ENCODE results near the gene SEC23B. TPM values are rescaled to one million over a fixed set of nuclear protein-coding genes. Genes with fewer than 3 reads are reported as not detected.

SEC23B gene
- total and polyA plus RNA-seq, 2 of the 13 experiments (the other 11 are each of a cell fraction or from before 2014, with no cell fraction given): 114 to 120 TPM

DNA sequence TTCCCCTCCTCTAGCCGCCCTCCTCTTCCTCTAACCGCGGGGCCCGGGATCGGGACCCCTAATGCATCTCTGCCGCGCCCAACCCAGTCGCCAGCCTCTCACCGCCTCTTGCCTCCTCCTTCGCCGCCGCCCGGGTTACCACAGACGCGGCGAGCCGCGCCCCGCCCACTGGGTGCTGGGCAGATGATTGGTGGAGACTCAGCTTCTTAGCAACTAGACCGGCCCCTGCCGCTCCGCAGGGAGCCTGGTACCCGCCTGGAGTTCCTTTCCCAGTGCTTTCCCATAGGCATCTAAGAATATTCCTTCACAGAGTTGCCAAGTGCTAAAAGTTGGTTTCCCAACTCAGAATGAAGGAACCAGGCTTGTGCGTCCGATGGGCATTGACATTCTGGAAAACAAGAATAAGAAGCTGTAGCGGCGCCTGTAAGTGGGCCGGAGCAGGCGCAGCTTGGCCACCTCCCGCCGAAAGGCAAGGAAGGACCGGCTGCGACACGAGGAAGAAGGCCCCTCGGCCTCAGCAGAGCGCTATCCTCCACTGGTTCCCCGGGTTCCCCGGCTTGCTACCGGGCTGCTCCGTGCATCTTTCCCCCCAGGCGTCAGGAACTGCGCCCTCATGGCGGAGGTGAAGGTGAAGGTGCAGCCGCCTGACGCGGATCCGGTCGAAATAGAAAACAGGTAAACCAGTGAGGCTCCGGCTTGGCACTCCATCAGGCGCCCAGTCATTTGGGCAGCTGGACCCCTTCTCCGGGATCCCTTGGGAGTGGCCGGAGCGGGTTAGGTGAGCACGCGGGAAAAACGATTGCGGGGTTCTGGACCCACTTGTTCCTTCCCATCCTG is 40.6 kb upstream of the SEC23B start, which contains the start of the genes DZANK1 and POLR3F (continued):
- TF ChIP-seq GATA4 (IDR thresholded peaks at IDR 0.05; ENCODE audit: borderline replicate concordance, low read depth): no peak
- TF ChIP-seq, protein P1, sequence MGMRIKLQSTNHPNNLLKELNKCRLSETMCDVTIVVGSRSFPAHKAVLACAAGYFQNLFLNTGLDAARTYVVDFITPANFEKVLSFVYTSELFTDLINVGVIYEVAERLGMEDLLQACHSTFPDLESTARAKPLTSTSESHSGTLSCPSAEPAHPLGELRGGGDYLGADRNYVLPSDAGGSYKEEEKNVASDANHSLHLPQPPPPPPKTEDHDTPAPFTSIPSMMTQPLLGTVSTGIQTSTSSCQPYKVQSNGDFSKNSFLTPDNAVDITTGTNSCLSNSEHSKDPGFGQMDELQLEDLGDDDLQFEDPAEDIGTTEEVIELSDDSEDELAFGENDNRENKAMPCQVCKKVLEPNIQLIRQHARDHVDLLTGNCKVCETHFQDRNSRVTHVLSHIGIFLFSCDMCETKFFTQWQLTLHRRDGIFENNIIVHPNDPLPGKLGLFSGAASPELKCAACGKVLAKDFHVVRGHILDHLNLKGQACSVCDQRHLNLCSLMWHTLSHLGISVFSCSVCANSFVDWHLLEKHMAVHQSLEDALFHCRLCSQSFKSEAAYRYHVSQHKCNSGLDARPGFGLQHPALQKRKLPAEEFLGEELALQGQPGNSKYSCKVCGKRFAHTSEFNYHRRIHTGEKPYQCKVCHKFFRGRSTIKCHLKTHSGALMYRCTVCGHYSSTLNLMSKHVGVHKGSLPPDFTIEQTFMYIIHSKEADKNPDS (CRISPR knock-in tag; IDR thresholded peaks at IDR 0.05): peak; percentile 81; the same call in 1 of the 2 replicates
- TF ChIP-seq SALL1 (CRISPR knock-in tag; IDR thresholded peaks at IDR 0.05): peak; percentile 71
- peak; percentile 72 for TF ChIP-seq ZFP90 (CRISPR knock-in tag; IDR thresholded peaks at IDR 0.05; ENCODE audit: borderline replicate concordance)
- peak; percentile 73 for TF ChIP-seq RBFOX2 (IDR thresholded peaks at IDR 0.05; ENCODE audit: low read depth, low read length)
- TF ChIP-seq, protein P2, sequence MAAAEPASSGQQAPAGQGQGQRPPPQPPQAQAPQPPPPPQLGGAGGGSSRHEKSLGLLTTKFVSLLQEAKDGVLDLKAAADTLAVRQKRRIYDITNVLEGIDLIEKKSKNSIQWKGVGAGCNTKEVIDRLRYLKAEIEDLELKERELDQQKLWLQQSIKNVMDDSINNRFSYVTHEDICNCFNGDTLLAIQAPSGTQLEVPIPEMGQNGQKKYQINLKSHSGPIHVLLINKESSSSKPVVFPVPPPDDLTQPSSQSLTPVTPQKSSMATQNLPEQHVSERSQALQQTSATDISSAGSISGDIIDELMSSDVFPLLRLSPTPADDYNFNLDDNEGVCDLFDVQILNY (CRISPR knock-in tag; conservative IDR thresholded peaks at IDR 0.05): peak; percentile 65; the same call in 1 of the 2 replicates
- peak; percentile 86; the same call in 1 of the 2 replicates for TF ChIP-seq ZNF790 (CRISPR knock-in tag; IDR thresholded peaks at IDR 0.05; ENCODE audit: borderline replicate concordance)
- no peak for TF ChIP-seq ZNF678 (CRISPR knock-in tag; IDR thresholded peaks at IDR 0.05)
- TF ChIP-seq, protein P3, sequence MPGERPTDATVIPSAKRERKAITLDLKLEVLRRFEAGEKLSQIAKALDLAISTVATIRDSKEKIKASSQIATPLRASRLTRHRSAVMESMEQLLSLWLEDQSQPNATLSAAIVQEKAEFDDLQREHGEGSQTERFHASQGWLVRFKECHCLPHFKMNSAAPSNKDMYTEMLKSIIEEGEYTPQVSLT (CRISPR knock-in tag; IDR thresholded peaks at IDR 0.05; ENCODE audit: borderline replicate concordance, low read depth): no peak
- TF ChIP-seq, protein P4, sequence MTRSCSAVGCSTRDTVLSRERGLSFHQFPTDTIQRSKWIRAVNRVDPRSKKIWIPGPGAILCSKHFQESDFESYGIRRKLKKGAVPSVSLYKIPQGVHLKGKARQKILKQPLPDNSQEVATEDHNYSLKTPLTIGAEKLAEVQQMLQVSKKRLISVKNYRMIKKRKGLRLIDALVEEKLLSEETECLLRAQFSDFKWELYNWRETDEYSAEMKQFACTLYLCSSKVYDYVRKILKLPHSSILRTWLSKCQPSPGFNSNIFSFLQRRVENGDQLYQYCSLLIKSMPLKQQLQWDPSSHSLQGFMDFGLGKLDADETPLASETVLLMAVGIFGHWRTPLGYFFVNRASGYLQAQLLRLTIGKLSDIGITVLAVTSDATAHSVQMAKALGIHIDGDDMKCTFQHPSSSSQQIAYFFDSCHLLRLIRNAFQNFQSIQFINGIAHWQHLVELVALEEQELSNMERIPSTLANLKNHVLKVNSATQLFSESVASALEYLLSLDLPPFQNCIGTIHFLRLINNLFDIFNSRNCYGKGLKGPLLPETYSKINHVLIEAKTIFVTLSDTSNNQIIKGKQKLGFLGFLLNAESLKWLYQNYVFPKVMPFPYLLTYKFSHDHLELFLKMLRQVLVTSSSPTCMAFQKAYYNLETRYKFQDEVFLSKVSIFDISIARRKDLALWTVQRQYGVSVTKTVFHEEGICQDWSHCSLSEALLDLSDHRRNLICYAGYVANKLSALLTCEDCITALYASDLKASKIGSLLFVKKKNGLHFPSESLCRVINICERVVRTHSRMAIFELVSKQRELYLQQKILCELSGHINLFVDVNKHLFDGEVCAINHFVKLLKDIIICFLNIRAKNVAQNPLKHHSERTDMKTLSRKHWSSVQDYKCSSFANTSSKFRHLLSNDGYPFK (CRISPR knock-in tag; IDR thresholded peaks at IDR 0.05; ENCODE audit: borderline replicate concordance): peak; percentile 97; the same call in 1 of the 2 replicates
- TF ChIP-seq, protein P5, sequence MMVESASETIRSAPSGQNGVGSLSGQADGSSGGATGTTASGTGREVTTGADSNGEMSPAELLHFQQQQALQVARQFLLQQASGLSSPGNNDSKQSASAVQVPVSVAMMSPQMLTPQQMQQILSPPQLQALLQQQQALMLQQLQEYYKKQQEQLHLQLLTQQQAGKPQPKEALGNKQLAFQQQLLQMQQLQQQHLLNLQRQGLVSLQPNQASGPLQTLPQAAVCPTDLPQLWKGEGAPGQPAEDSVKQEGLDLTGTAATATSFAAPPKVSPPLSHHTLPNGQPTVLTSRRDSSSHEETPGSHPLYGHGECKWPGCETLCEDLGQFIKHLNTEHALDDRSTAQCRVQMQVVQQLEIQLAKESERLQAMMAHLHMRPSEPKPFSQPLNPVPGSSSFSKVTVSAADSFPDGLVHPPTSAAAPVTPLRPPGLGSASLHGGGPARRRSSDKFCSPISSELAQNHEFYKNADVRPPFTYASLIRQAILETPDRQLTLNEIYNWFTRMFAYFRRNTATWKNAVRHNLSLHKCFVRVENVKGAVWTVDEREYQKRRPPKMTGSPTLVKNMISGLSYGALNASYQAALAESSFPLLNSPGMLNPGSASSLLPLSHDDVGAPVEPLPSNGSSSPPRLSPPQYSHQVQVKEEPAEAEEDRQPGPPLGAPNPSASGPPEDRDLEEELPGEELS (CRISPR knock-in tag; IDR thresholded peaks at IDR 0.05): peak; percentile 68
- no peak for TF ChIP-seq TEAD2 (CRISPR knock-in tag; IDR thresholded peaks at IDR 0.05)
- no peak for TF ChIP-seq SMAD9 (CRISPR knock-in tag; IDR thresholded peaks at IDR 0.05)
- TF ChIP-seq CAMTA2 (CRISPR knock-in tag; IDR thresholded peaks at IDR 0.05; ENCODE audit: borderline replicate concordance): no peak
- TF ChIP-seq, protein P6, sequence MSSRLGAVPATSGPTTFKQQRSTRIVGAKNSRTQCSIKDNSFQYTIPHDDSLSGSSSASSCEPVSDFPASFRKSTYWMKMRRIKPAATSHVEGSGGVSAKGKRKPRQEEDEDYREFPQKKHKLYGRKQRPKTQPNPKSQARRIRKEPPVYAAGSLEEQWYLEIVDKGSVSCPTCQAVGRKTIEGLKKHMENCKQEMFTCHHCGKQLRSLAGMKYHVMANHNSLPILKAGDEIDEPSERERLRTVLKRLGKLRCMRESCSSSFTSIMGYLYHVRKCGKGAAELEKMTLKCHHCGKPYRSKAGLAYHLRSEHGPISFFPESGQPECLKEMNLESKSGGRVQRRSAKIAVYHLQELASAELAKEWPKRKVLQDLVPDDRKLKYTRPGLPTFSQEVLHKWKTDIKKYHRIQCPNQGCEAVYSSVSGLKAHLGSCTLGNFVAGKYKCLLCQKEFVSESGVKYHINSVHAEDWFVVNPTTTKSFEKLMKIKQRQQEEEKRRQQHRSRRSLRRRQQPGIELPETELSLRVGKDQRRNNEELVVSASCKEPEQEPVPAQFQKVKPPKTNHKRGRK (CRISPR knock-in tag; IDR thresholded peaks at IDR 0.05): no peak
- no peak for TF ChIP-seq GZF1 (CRISPR knock-in tag; IDR thresholded peaks at IDR 0.05)
- TF ChIP-seq SIX1 (CRISPR knock-in tag; IDR thresholded peaks at IDR 0.05; ENCODE audit: borderline replicate concordance): no peak
